ENCODE results near the gene NUMB.

GRCh38 chr14:73283608-73284379, 174.6 kb downstream of the NUMB start:
- peak; percentile 16 to 32 (median 20) for TF ChIP-seq CTCF (IDR thresholded peaks at IDR 0.05)
- no peak for TF ChIP-seq POLR2AphosphoS5 (IDR thresholded peaks at IDR 0.05)
- no peak for TF ChIP-seq POLR2A (IDR thresholded peaks at IDR 0.05; ENCODE audit: low read depth)

Data from esophagus muscularis mucosa (tissue), 3 donors.